GM04504 (cell line): ENCODE results near the gene TSTD1.
"Not testable (repeated sequence)": the region's sequence is repeated elsewhere in the genome, so short reads cannot be mapped to it uniquely, and the experiment has no call there.

Experiments
- DNase-seq: peaks from one replicate; pipeline ENCODE4 v3.0.0-alpha.2; 2012; ENCODE audit warnings: low read depth

Gene TSTD1

DNA sequence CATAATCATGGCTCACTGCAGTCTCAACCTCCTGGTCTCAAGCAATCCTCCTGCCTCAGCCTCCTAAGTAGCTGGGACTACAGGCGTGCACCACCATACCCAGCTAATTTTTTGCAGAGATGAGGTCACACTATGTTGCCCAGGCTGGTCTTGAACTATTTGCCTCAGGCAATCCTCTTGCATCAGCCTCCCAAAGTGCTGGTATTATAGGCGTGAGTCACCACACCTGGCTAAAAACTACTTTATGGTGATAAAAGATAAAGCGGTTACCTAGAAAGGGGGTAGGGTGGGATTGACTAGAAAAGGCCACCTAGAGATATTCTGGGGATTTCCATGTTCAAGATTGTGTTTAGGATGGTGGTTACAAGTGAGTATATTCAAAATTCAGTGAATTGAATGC lies 5.0 kb downstream of the TSTD1 start:
- no peak for DNase-seq

DNA sequence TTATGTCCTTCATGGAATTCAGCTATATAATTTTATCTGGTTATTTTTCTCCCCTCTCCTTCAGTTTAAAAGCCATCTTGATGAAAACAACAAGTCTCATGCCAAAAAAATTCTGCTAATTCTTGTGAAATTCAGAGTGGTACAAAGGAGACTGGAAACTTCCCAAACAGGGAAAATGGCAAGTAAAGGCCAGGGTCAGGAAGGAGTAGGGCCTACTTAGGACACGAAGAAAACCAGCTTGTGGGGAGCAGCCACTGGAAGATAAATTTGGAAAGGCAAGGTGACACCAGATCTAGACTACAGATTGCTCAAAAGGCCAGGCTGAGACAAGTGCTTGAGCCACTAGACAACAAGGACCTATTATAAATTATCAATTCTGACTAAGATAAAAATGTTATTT lies 6.4 kb downstream of the TSTD1 start:
- no peak for DNase-seq

GRCh38 chr1:161031874-161032273 lies 6.9 kb downstream of the TSTD1 start:
- DNase-seq = no peak

GRCh38 chr1:161029466-161029865 lies 9.3 kb downstream of the TSTD1 start:
- not testable (repeated sequence) for DNase-seq

DNA sequence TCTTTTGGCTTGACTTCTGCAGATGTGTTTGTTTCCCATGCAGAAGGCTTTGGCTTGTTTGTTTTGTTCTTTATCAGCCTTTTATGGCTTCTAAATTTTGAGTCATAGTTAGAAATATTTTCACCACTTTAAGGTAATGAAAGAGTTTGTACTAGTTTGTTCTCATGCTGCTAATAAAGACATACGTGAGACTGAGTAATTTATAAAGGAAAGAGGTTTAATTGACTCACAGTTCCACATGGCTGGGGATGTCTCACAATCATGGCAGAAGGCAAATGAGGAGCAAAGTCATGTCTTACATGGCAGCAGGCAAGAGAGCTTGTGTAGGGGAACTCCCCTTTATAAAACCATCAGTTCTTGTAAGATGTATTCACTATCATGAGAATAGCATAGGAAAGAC lies 11.8 kb downstream of the TSTD1 start:
- DNase-seq = not testable (repeated sequence)

DNA sequence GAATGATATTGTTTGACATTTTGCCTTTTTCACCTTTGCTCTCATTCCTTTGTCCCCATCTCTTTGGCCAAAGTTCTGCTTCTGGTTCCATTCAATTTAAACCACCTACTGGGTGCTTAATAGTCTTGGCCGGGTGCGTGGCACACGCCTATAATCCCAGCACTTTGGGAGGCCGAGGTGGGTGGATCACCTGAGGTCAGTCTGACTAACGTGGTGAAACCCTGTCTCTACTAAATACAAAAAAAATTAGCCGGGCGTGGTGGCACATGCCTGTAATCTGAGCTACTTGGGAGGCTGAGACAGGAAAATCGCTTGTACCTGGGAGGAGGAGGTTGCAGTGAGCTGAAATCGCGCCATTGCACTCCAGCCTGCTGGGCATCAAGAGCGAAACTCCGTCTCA lies 16.3 kb downstream of the TSTD1 start:
- not testable (repeated sequence) for DNase-seq

DNA sequence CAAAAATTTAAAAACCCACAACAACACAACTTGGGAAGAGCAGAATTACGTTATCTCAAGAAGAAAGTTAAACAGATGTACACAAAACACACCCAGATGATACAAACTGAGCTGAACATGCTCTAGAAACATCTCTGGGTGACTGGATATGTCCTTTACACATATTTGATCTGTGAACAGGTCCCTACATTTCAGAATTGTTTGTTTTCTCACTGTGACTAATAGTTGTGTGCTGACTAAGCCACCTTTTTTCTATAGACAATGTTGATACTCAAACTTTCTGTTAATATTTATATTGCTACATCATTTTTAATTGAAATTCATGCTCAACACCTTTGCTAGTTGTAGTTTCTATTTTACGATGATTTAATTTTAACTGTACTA lies 16.8 kb downstream of the TSTD1 start:
- no peak for DNase-seq

DNA sequence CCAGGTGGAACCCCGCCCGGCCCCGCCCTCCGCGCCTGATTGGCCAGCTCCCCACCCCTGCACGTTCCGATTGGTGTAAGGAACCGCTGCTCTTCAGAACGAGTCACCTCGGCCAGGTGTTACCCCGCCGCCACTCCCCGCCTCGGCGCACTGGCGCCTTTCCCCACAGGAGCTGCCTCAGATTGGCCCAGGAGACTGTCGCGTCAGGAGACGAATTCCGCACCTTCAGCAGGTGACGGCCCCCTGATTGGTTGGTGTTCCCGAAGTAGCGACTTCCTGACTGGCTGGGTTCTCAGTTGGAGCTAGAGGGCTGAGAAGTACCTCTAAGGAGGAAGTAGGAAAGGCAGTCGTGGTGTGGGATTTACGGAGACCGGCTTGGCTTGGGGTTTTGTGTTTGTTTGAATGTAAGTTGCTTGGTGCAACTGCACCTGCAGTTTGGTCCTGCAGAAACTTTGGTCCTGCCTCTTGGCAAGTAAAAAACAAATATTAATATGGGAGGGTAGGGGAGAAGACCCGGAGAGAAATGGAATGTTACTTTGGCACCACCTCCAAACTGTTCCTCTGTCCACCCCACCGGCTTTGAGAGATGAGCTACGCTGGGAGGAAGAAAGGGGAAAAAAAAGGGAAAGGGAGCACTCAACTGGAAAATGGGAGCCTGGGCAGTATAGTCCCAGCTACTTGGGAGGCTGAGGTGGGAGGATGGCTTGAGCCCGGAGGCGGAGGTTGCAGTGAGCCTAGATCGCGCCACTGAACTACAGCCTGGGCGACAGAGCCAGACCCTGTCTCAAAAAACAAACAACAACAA lies 17.4 kb downstream of the TSTD1 start:
- no peak for DNase-seq

DNA sequence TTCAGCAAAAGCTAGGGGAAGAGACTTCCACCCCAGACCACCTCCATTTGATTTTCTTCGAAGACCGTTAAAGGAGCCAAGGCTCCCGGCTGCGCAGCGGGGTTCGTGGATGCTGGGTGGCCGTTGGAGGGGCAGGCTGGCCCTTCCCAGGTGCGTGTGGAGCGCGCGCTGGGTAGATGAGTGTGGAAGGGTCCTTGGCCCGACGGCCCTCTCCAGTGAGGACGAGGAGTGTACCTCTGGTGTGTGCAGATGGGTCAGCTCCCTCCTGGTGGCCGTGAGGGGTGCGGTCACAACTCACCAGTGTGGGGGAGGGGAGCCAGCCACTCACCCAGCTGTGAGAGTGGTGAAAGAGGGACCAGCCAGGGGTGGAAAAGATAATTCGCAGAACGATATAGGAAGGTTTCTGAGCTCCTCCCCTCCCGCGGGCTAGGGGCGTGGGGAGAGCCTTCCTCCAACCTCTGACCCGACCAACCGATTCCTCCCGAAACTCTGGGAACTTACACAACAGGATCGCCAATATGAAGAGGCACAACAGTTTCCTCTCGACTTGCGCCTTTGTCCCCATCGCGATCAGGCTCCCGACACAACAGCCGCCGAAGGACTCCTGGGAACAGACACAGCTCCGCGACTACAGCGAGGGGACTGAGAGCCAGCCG lies 18.1 kb downstream of the TSTD1 start, which contains the start of gene F11R:
Gene F11R, minus strand, starts transcription at position 644 of the 656 bp plus-strand sequence. Its CDS starts 79 bp downstream, at position 565.
- DNase-seq = no peak

DNA sequence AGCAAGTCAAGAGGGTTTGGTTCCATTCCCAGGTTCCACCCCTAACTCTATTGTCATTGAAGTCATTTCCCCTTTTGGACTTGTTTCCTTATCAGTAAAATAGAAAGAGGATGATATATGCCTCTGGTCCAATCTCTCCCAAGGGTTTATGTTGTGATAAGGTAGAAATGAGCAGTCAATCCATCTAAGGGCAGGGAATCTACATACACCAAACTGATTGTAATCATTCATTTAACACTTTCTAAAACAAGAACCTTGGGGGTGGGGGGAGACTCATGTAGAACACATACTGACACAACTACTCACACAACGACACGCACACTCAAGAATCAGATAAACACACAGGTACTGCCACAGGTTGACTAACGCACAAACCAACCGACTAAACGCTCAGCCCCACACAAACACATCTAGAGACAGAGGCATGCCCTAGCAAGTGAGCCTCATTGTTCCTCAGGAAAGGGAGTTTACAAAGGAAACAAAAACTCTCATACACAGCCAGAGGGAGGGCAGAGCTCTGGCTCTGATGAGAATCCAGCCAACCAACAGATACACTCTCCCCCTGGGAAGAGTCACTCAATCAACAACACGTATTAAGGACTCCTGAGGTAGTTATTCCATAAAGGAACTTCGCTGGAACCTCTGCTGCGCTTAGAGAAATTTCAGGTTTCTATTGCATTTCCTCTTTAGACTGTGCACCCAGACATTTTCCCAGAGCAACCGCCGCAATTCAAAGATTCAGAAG lies 18.8 kb downstream of the TSTD1 start:
- no peak for DNase-seq

GRCh38 chr1:161019111-161019660 lies 19.6 kb downstream of the TSTD1 start:
- DNase-seq = not testable (repeated sequence)

GRCh38 chr1:161018631-161018930 lies 20.2 kb downstream of the TSTD1 start:
- no peak for DNase-seq

GRCh38 chr1:161017756-161018630 lies 20.8 kb downstream of the TSTD1 start:
- no peak for DNase-seq

DNA sequence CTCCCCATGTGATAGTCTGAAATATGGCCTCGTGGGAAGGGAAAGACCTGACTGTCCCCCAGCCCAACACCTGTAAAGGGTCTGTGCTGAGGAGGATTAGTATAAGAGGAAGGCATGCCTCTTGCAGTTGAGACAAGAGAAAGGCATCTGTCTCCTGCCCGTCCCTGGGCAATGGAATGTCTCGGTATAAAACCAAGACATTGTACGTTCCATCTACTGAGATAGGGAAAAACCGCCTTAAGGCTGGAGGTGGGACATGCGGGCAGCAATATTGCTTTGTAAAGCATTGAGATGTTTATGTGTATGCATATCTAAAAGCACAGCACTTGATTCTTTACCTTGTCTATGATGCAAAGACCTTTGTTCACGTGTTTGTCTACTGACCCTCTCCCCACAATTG lies 21.6 kb downstream of the TSTD1 start:
- not testable (repeated sequence) for DNase-seq

- DNase-seq = not testable (repeated sequence)
Measured at GRCh38 chr1:161016683-161017082, 22.1 kb downstream of the TSTD1 start.

- no peak for DNase-seq
Measured at GRCh38 chr1:161013488-161014230, 25.1 kb downstream of the TSTD1 start.

DNA sequence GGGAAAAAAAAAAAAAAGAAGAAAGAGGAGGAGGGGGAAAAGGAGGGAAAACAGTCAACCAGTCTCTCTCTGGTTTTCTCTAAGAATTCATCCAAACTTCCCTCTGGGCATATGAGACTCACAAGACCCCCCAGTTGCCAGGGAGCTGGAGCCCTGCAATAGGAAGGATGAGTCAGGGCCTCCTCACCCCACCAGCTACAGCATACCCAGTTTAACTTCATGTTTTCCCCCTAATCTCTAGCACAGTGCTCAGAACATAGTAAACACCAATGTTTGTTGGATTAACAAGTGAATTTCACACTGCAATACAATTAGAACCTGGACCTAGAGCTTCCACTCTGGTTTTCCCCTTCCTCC lies 25.7 kb downstream of the TSTD1 start:
- no peak for DNase-seq

GRCh38 chr1:161012420-161012819 lies 26.3 kb downstream of the TSTD1 start:
- DNase-seq = no peak

DNA sequence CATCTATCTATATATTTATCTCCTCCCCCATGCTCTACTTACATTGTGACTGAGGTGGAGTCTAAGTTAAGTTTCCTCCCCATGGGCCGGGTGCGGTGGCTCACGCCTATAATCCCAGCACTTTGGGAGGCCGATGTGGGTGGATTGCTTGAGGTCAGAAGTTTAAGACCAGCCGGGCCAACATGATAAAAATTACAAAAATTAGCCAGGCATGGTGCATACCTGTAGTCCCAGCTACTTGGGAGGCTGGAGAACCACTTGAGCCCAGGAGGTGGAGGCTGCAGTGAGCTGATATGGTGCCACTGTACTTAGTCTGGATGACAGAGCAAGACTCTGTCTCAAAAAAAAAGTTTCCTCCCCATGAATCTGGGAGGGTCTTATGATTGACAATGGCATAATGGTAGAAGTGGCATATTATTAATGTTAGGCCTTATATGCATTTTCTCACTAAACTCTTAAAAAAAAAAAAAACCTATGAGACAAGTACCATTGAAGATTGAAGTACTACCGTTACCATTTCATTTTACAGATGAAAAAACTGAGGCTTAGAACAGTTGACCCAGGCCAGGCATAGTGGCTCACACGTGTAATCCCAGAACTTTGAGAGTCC lies 29.1 kb downstream of the TSTD1 start:
- no peak for DNase-seq

GRCh38 chr1:161008869-161009510 lies 29.8 kb downstream of the TSTD1 start:
- no peak for DNase-seq
